Measurements from ENCODE around the gene CPN2. TPM values are rescaled to one million over a fixed set of nuclear protein-coding genes. Genes with fewer than 3 reads are reported as not detected.

The CPN2 gene
- polyA plus RNA-seq, 2 of the 4 experiments (the other 2 are of a cell fraction), result not detected

DNA sequence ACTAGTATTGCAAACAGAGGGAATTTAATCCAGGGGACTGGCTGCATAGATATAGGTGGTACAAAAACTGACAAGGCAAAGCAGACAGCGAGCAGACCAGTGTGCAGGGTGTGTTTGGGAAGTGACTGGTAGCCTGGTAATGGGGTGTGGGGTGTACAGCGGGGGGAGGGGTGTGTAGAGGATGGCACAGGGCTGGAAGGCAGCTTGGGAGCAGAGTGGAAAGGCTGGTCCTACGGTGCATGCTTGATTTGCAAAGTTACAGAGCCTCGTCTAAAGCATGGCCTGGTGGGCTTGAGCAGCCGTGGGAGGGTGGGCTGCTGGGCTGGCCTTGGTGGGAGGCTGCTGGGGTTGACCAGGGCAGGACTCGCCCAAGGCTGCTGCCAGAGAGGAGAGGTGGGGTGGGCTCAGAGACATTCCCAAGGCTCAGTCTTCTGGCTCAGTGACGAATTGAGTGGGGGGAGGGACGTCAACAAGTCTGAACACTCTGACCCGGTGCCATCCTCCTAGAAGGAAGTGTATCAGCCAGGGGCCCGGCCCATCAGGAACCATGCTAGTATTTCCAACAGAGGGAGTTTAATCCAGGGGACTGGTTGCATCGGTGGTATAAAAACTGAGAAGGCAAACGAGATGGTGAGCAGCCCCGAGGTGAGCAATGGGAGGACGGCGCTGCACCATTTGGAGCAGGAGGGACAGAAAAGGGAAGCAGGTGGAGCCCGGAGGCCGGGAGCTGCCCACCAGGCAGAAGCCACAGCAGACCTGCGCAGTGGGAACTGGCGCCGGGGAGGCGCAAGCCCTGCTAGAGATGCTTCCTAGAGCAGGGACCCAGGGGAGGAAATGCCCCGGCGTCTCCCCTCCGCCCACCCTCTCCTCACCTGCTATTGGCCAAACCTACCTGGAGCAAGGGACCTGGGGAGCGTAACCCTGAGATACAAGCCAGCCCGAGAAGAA, 29.2 kb downstream of the CPN2 start:
- Histone ChIP-seq H3K4me3 (peak overlapping the region; percentile 66), H3K27ac (peak overlapping the region; percentile 95 to 96), H3K4me2 (peak overlapping the region; percentile 90), H3K9me3 (no peaks in the 10 kb centered on the region), H3K4me1 (peaks cover 43% of the 10 kb centered on the region)
- TF ChIP-seq FOXS1 (CRISPR knock-in tag; IDR thresholded peaks at IDR 0.05) (no peak), CHD2 (IDR thresholded peaks at IDR 0.05; ENCODE audit: low read length, partially characterized antibody) (peak; percentile 2), JUN (IDR thresholded peaks at IDR 0.05) (peak in 1 of 2 experiments; percentile 13; a peak in 1 of 5 replicates), RNF2 (IDR thresholded peaks at IDR 0.05; ENCODE audit: borderline replicate concordance, low read depth) (no peak), PHF8 (IDR thresholded peaks at IDR 0.05; ENCODE audit: borderline replicate concordance, low read depth) (0 out of 2 replicates have a peak, but pooled peaks have one; percentile 29)
- TF ChIP-seq, protein P1, sequence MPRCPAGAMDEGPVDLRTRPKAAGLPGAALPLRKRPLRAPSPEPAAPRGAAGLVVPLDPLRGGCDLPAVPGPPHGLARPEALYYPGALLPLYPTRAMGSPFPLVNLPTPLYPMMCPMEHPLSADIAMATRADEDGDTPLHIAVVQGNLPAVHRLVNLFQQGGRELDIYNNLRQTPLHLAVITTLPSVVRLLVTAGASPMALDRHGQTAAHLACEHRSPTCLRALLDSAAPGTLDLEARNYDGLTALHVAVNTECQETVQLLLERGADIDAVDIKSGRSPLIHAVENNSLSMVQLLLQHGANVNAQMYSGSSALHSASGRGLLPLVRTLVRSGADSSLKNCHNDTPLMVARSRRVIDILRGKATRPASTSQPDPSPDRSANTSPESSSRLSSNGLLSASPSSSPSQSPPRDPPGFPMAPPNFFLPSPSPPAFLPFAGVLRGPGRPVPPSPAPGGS (IDR thresholded peaks at IDR 0.05), result 0 out of 3 replicates have a peak, but pooled peaks have one; percentile 12
- FAIRE-seq (no peak), DNase-seq (ENCODE audit: low read depth in 1 of 2, low spot score in 1 of 2) (peak; percentile 50 to 71), ATAC-seq (peak; percentile 65 to 72)
- 2% methylated on average over 18 of the region's 26 CpGs for WGBS (ENCODE audit: missing lambda C conversion rate)
- ChIA-PET POLR2A (interaction anchor here (0.6 to 1.7 kb wide), 7 partner anchors 9 to 541 kb away, joined by 3 to 12 read pairs (median 4); partner anchors contain the start of gene HES1), CTCF (interaction anchor here (1.0 to 1.6 kb wide), 6 partner anchors 19 to 541 kb away, joined by 3 to 6 read pairs (median 3); partner anchors contain the start of gene TMEM44)

DNA sequence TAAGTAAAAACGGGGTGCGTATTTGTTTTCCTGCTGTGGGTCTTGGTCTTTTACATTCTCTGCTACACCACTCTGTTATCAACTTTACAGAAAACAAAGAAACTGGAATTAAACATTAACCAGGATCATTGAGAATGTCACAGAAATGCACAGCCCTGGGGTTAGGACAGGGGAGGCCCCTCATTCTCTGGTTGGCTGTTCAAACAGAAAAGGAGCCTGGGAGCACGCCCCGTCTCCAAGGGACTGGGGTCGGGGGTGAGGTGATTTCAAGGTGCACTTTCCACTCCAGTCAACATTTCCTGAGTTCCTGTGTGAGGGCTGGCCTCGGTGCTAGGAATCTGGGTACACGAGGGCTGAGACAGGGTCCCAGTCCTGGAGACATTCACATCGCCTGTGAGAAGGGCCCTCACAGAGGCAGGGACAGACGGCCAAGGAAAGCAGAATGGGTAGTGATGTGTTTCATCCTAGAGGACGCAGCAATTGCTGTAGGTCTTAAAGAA, 30.3 kb downstream of the CPN2 start:
- H3K4me1 ChIP-seq, result peaks cover 51% of the 10 kb centered on the region
- no peak for ATAC-seq
- peak overlapping the region; percentile 90 for H3K4me2 ChIP-seq
- H3K4me3 ChIP-seq, result peak overlapping the region; percentile 66; the same call in 2 of the 3 replicates
- peak overlapping the region; percentile 95 to 96 for H3K27ac ChIP-seq
- DNase-seq (ENCODE audit: low read depth in 1 of 2, low spot score in 1 of 2), result no peak
- WGBS (ENCODE audit: missing lambda C conversion rate), result 49% methylated on average over 10 of the region's 10 CpGs
- FAIRE-seq, result no peak
- no peaks in the 10 kb centered on the region for H3K9me3 ChIP-seq
- ChIA-PET POLR2A (no interaction called here), CTCF (interaction anchor here (0.8 to 8.9 kb wide), 3 partner anchors 13 to 536 kb away, joined by 3 to 213 read pairs (median 3); no protein-coding TSS in a partner anchor)
- TF ChIP-seq, protein P1 (IDR thresholded peaks at IDR 0.05), result no peak
- TF ChIP-seq, protein P2, sequence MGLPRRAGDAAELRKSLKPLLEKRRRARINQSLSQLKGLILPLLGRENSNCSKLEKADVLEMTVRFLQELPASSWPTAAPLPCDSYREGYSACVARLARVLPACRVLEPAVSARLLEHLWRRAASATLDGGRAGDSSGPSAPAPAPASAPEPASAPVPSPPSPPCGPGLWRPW (IDR thresholded peaks at IDR 0.05), result no peak
- TF ChIP-seq NFE2L2 (conservative IDR thresholded peaks at IDR 0.05; ENCODE audit: low read length), result no peak
- peak; percentile 8; the same call in 1 of the 2 replicates for TF ChIP-seq MAX (IDR thresholded peaks at IDR 0.05)
- TF ChIP-seq HOXB13 (CRISPR knock-in tag; IDR thresholded peaks at IDR 0.05; ENCODE audit: low read depth), result no peak

GRCh38 chr3:194320100-194320499, 31.0 kb downstream of the CPN2 start:
- FAIRE-seq (no peak), ATAC-seq (no peak), DNase-seq (ENCODE audit: low read depth in 1 of 2, low spot score in 1 of 2) (no peak)
- peak; percentile 57 for TF ChIP-seq ZFP36 (IDR thresholded peaks at IDR 0.05; ENCODE audit: borderline replicate concordance, partially characterized antibody)
- TF ChIP-seq EHF (CRISPR knock-in tag; IDR thresholded peaks at IDR 0.05), result no peak
- Histone ChIP-seq H3K27ac (peak overlapping the region; percentile 95 to 96; a peak in 5 of 6 replicates), H3K9me3 (no peaks in the 10 kb centered on the region), H3K4me3 (peak overlapping the region; percentile 66; the same call in 2 of the 3 replicates), H3K4me2 (peak overlapping the region; percentile 90), H3K4me1 (peaks cover 52% of the 10 kb centered on the region)
- ChIA-PET POLR2A (no interaction called here), CTCF (interaction anchor here (0.8 to 8.9 kb wide), 3 partner anchors 14 to 535 kb away, joined by 3 to 213 read pairs (median 116); partner anchors contain the start of gene HES1)
- WGBS (ENCODE audit: missing lambda C conversion rate), result 73% methylated on average over 4 of the region's 5 CpGs
